Measurements from ENCODE around the gene BPNT1.
"Not testable (repeated sequence)": the region's sequence is repeated elsewhere in the genome, so short reads cannot be mapped to it uniquely, and the experiment has no call there.

BPNT1 gene

DNA sequence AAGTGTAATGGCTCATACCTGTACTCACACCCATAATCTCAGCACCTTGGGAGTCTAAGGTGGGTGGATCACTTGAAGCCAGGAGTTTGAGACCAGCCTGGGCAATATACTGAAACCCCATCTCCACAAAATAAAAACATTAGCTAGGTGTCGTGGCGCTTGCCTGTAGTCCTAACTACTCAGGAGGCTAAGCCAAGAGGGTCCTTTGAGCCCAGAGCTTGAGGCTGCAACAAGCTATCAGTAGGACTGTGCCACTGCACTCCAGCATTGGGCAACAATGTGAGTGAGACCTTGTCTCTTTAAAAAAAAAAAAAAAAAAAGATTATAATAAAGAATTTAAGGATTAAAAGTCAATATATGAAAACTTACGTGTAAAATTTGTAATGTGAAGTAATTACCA, 11.7 kb downstream of the BPNT1 start:
- no peak for DNase-seq (ENCODE audit: low read depth in 2 of 2)

DNA sequence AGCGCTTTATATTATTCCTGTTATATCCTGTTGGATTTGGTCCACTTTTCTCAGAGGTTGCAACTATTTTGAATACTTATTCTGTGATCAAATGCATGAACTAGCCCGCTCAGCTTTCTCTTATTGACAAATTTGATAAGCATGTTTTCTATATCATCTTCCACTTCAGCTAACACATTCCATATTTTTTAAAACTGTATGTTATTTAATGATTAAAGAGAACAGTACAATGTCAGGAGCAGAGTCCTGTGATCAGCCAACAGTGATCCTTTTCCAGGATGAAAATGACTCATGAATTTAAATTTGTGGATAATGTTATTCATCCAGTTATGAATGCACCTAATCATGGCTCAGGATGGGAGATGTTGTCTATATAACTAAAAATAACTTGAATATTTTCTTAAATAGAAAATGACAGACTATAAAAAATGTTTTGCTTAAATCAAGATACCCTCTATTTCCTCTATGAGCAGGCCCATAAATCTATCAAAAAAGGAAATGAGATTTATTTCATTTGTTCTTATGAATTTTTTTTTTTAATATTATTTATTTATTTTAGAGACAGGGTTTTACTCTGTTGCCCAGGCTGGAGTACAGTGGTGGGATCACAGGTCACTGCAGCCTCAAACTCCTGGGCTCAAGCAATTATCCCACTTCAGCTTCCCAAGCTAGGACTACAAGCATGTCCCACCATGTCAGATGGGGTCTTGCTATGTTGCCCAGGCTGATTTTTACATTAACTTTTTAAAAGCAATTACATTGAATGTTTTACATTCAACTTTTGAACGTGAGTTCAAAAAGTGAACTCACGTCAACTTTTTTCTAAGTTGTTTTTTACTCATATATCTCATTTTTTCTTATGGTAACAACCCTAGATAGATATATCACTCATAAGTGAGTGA, 12.5 kb downstream of the BPNT1 start:
- no peak for DNase-seq (ENCODE audit: low read depth in 2 of 2)

- DNase-seq (ENCODE audit: low read depth in 2 of 2): no peak
Observed at GRCh38 chr1:220067269-220068204, 22.1 kb downstream of the BPNT1 start.

DNA sequence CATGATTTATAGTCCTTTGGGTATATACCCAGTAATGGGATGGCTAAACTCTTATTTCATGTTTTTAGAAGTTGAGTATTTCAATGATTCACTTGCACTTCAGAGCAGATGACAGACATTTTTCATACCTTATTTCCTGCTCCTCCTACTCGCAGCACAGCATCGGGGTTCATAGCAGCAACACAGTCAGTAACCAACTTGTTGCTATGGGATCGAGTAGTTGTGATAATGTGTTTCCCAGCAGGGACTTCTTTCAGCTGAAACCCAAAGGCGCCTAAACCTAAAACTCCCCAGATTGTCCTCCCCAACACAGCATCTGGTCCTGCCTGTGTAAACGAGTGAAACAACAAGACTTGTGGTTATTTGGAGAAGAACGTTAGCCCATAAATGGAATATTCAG, 27.0 kb downstream of the BPNT1 start:
- no peak for DNase-seq (ENCODE audit: low read depth in 2 of 2)

- DNase-seq (ENCODE audit: low read depth in 2 of 2): no peak
Observed at GRCh38 chr1:220060876-220061275, 28.7 kb downstream of the BPNT1 start.

GRCh38 chr1:220056374-220056773, 33.2 kb downstream of the BPNT1 start:
- DNase-seq (ENCODE audit: low read depth in 2 of 2): no peak

- peak; percentile 84 to 89 for DNase-seq (ENCODE audit: low read depth in 2 of 2)
Observed at GRCh38 chr1:220046052-220046930, 43.3 kb downstream of the BPNT1 start, which contains the start of gene EPRS1. Gene EPRS1, minus strand, starts transcription at chr1:220046505. Its CDS starts 117 bp downstream, at chr1:220046388.

DNA sequence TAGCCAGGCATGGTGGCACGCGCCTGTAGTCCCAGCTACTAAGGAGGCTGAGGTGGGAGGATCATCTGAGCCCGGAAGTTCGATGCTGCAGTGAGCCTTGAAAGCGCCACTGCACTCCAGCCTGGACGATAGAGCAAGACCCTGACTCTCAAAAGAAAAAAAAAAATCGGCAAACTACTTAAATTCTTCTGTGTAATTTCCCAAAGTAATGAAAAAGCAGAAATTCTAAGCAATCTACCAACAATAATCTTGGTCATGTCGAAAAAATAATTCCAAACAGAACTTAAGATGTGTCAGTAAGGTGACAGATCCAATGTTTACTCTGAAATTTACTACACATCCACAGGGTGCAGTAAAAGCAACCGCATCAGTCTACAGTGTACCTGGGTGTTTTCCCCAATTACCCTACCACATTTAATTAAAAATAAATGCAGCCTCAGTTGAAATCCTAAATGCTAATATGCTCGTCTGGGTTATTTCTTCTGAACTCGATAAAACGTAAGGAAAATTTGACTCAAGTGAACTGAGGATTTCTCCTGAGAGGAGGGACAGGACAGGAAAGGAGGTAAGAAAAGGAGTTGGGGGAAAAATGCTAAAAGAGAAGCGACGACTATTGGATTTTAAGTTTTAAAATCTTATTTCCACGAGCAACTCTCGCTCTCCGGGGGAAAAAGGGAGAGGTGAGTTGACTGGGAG, 44.1 kb downstream of the BPNT1 start:
- no peak for DNase-seq (ENCODE audit: low read depth in 2 of 2)

GRCh38 chr1:220044678-220045355, 44.8 kb downstream of the BPNT1 start:
- no peak for DNase-seq (ENCODE audit: low read depth in 2 of 2)

DNA sequence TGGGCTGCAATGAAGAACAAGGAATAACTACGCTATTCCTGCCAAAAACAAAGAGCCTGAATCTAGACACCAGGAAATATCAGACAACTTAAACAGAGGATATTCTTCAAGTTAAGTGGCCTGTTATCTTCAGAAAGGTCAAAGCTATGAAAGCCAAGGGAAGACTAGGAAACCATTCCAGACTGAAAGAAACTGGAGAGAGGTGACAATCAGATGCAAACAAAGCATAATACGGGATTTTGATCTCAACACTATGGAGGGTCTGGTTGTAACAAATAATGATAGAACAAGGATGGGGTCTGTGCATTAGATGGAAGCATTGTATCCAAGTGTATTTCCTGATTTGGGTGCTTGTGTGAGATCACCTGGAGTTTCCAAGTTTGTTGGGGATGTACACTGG, 45.9 kb downstream of the BPNT1 start:
- no peak for DNase-seq (ENCODE audit: low read depth in 2 of 2)

- no peak for DNase-seq (ENCODE audit: low read depth in 2 of 2)
Observed at GRCh38 chr1:220040028-220040596, 49.5 kb downstream of the BPNT1 start.

GRCh38 chr1:220038640-220039039, 50.9 kb downstream of the BPNT1 start:
- DNase-seq (ENCODE audit: low read depth in 2 of 2): no peak

GRCh38 chr1:220037810-220038209, 51.8 kb downstream of the BPNT1 start:
- not testable (repeated sequence) for DNase-seq (ENCODE audit: low read depth in 2 of 2)

GRCh38 chr1:220032911-220033310, 56.7 kb downstream of the BPNT1 start:
- no peak for DNase-seq (ENCODE audit: low read depth in 2 of 2)

- DNase-seq (ENCODE audit: low read depth in 2 of 2): no peak
Observed at GRCh38 chr1:220031287-220031686, 58.3 kb downstream of the BPNT1 start.

GRCh38 chr1:220028346-220028895, 61.2 kb downstream of the BPNT1 start:
- DNase-seq (ENCODE audit: low read depth in 2 of 2): no peak

DNA sequence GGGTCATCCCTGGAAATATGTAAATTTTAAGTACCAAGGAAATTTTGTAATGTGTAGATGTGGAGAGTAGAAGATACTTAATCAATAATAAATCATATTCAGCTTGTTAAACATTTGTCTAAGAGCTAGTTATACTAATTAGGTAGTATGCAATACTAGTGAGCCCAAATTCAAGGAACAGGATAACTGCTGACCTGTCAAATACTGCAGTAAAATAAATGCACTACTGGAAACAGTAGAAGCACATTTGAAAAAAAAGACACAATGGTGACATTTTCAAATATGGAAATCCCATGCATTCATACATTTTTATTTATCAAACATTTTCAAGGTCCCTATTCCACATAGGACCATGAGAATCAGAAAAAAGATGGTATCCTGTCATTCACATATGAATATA, 70.5 kb downstream of the BPNT1 start:
- DNase-seq (ENCODE audit: low read depth in 2 of 2): no peak

- DNase-seq (ENCODE audit: low read depth in 2 of 2): no peak
Observed at GRCh38 chr1:220013497-220013896, 76.1 kb downstream of the BPNT1 start.

DNA sequence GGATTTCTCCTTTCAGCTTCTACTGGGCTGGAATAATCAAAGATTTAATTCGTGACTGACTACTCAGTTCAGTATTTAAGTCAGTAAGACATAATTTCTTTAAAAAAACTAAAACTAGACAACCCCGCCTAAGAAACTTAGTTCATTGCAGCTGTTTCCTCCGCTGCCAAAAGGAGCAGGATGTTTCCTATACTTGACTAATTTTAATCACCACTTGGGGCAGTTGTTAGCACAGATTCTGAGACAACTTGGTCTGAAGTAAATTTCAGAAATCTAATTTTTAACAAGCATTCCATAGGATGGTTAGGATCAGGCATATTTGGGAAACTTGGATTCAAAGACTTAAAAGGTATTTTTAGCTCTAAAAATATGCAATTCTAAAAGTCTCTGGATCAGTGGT, 77.3 kb downstream of the BPNT1 start:
- no peak for DNase-seq (ENCODE audit: low read depth in 2 of 2)

DNA sequence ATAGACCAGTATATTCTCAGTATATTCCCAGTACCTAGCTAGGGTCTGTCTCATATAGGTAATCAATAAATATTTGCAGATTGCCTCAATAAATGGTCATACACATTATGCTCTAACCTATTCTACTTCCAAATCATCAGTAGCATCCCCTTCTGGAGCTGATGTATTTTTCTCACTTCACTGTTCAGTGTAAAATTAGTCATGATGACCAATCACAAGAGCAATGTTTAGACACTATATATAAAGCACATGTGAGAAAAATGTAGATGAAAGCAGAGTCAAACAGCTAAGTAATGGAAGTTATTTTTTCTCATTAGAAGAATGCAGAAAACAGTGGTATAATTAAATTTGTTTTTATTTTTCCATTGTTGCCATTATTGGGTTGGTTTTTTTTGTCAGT, 78.0 kb downstream of the BPNT1 start:
- DNase-seq (ENCODE audit: low read depth in 2 of 2): no peak

Data from activated CD8-positive, alpha-beta memory T cell treated with anti-CD3 and anti-CD28 coated beads for 4 hours (primary cell).